Effector memory CD8-positive, alpha-beta T cell (primary cell): ENCODE data around the gene MSI1.

Experiments
- ATAC-seq: fragments of 150-1000 bp; cut with Tn5 transposase; replicated peaks from 2 replicates; pipeline ENCODE4 v1.10.0; 2021; ENCODE audit warnings: mild to moderate bottlenecking, moderate library complexity
- DNase-seq, 3 experiments: peaks; one replicate each; pipeline ENCODE4 v3.0.0; 2021
- H3K27ac Mint-ChIP-seq, 2 donors: one replicate each; pipeline ENCODE4 v1.8.0; 2022; ENCODE audit warnings: mild to moderate bottlenecking in 2 of 2, mixed read lengths in 2 of 2, moderate library complexity in 2 of 2
- H3K27me3 Mint-ChIP-seq, 2 donors: one replicate each; pipeline ENCODE4 v1.8.0; 2022; ENCODE audit warnings: mixed read lengths in 2 of 2
- H3K36me3 Mint-ChIP-seq: one replicate; pipeline ENCODE4 v1.8.0; 2022; ENCODE audit warnings: mild to moderate bottlenecking, moderate library complexity, mixed read lengths; ENCODE audit not compliant: insufficient read depth
- H3K4me1 Mint-ChIP-seq, 2 donors: one replicate each; pipeline ENCODE4 v1.8.0; 2022; ENCODE audit warnings: low read depth in 2 of 2, mixed read lengths in 2 of 2
- H3K4me3 Mint-ChIP-seq, 2 donors: one replicate each; pipeline ENCODE4 v1.8.0; 2022; ENCODE audit warnings: mild to moderate bottlenecking in 2 of 2, mixed read lengths in 2 of 2, moderate library complexity in 2 of 2
- H3K9me3 Mint-ChIP-seq, 2 donors: one replicate each; pipeline ENCODE4 v1.8.0; 2022; ENCODE audit warnings: mixed read lengths in 2 of 2

Gene MSI1

GRCh38 chr12:120359128-120359527, 9.8 kb downstream of the MSI1 start:
- H3K27ac Mint-ChIP-seq = no peak overlapping the region
- peaks cover 71 to 78% of the 10 kb centered on the region in 2 donors for H3K27me3 Mint-ChIP-seq

DNA sequence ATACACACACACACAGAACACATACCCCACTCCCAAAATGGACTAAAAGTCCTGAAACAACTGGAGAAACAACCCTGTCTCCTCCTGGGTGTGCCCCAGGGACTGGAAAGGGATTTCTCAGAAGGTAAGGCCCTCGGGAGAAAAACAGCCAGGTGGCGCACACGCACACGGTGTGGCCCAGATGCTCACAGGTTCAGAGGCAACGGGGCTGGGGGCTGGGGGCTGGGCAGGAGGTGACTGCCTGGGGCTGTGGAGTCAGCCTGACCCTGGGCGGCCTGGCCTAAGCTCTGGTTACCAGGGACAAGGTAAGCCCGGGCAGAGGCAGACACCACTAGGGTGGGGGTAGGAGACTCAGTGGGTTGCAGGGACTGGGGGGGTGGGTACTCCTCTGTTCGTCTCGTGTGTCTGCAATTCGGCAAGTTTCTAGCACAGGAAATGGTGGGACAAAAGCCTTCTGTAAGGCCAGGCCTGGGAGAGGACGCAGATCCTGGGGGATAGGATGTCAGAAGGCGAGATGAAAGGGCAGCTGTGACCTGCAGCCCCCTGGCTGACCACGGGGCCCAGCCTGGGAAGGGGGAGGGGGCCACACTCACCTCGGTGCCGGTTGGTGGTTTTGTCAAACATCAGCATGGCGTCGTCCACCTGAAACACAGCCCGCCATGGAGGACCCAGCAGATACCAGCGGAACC, 10.4 kb downstream of the MSI1 start:
- no peaks in the 10 kb centered on the region for H3K9me3 Mint-ChIP-seq
- H3K36me3 Mint-ChIP-seq = peaks cover 5% of the 10 kb centered on the region
- H3K27ac Mint-ChIP-seq = no peak overlapping the region
- no peak for DNase-seq
- H3K4me3 Mint-ChIP-seq = no peak overlapping the region
- peaks cover 70 to 77% of the 10 kb centered on the region in 2 donors for H3K27me3 Mint-ChIP-seq
- peaks cover 0 to 5% of the 10 kb centered on the region in 2 donors for H3K4me1 Mint-ChIP-seq
- no peak for ATAC-seq

More at GRCh38 chr12:120359128-120359527, 9.8 kb downstream of the MSI1 start:
- Mint-ChIP-seq H3K36me3 (peaks cover 5% of the 10 kb centered on the region), H3K4me1 (peaks cover 0 to 5% of the 10 kb centered on the region in 2 donors), H3K9me3 (no peaks in the 10 kb centered on the region), H3K4me3 (no peak overlapping the region)
- no peak for ATAC-seq
- no peak for DNase-seq

DNA sequence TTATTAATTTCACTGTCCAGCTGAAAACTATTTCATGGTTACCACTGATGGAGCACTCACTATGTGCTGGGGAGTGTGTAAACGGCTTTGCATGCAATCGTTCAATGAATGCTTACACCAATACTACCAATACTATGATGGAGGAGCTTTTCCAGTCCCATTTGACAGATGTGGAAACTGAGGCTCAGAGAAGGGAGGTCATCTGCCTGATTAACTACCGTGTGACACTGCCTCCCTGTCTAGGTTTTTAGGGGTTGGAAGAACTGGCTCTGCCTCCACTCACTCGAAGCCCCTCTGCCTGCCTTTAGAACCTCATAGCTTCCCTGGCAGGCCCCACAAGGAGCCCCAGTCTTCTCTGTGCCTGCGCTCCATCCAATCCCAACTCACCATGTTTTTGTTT, 11.9 kb downstream of the MSI1 start:
- no peak for DNase-seq
- peaks cover 0 to 3% of the 10 kb centered on the region in 2 donors for H3K4me1 Mint-ChIP-seq
- no peak for ATAC-seq
- H3K36me3 Mint-ChIP-seq = peaks cover 5% of the 10 kb centered on the region
- peaks cover 58 to 76% of the 10 kb centered on the region in 2 donors for H3K27me3 Mint-ChIP-seq
- no peak overlapping the region for H3K27ac Mint-ChIP-seq
- H3K9me3 Mint-ChIP-seq = no peaks in the 10 kb centered on the region
- H3K4me3 Mint-ChIP-seq = no peak overlapping the region

DNA sequence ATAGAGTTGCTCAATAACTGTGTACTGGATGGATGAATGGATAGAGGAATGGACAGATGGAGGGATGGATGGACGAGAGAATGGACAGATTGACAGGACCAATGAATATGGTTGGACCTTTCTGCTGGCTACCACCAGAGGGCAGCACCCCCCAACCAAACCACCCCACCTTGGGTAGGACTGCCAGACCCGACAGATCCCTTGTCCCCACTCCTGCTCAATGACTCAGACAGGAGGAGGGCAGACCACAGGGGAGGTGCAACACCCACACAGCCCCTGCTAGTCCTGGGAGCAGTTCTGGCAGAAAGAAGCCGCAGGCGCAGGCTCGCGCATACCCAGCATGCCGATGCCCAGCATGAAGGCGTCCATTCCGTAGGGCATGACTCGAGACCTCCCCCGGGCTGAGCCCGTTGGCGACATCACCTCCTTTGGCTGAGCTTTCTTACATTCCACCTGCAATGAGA, 12.4 kb downstream of the MSI1 start:
- Mint-ChIP-seq H3K27me3 (peaks cover 53 to 76% of the 10 kb centered on the region in 2 donors), H3K9me3 (no peaks in the 10 kb centered on the region), H3K27ac (no peak overlapping the region), H3K36me3 (peaks cover 3% of the 10 kb centered on the region), H3K4me1 (peaks cover 0 to under 1% of the 10 kb centered on the region in 2 donors), H3K4me3 (no peak overlapping the region)
- DNase-seq (peak; percentile 59 to 67 (median 64)), ATAC-seq (peak; percentile 94)

- no peaks in the 10 kb centered on the region for H3K4me1 Mint-ChIP-seq
- no peak overlapping the region for H3K4me3 Mint-ChIP-seq
- ATAC-seq = no peak
- H3K9me3 Mint-ChIP-seq = no peaks in the 10 kb centered on the region
- peaks cover 31 to 69% of the 10 kb centered on the region in 2 donors for H3K27me3 Mint-ChIP-seq
- DNase-seq = no peak
- H3K27ac Mint-ChIP-seq = no peak overlapping the region
- no peaks in the 10 kb centered on the region for H3K36me3 Mint-ChIP-seq
Observed at GRCh38 chr12:120353556-120354317, 15.2 kb downstream of the MSI1 start.

GRCh38 chr12:120353136-120353535, 15.8 kb downstream of the MSI1 start:
- Mint-ChIP-seq H3K27me3 (peaks cover 30 to 65% of the 10 kb centered on the region in 2 donors), H3K36me3 (no peaks in the 10 kb centered on the region), H3K27ac (no peak overlapping the region), H3K9me3 (no peaks in the 10 kb centered on the region), H3K4me3 (no peak overlapping the region), H3K4me1 (no peaks in the 10 kb centered on the region)
- ATAC-seq = no peak
- DNase-seq = no peak

GRCh38 chr12:120352117-120352516, 16.8 kb downstream of the MSI1 start:
- ATAC-seq (no peak), DNase-seq (no peak)
- Mint-ChIP-seq H3K36me3 (no peaks in the 10 kb centered on the region), H3K9me3 (no peaks in the 10 kb centered on the region), H3K4me3 (no peak overlapping the region), H3K27me3 (peaks cover 24 to 65% of the 10 kb centered on the region in 2 donors), H3K27ac (no peak overlapping the region), H3K4me1 (no peaks in the 10 kb centered on the region)

- DNase-seq = no peak
Observed at GRCh38 chr12:120350576-120351350, 18.2 kb downstream of the MSI1 start.

DNA sequence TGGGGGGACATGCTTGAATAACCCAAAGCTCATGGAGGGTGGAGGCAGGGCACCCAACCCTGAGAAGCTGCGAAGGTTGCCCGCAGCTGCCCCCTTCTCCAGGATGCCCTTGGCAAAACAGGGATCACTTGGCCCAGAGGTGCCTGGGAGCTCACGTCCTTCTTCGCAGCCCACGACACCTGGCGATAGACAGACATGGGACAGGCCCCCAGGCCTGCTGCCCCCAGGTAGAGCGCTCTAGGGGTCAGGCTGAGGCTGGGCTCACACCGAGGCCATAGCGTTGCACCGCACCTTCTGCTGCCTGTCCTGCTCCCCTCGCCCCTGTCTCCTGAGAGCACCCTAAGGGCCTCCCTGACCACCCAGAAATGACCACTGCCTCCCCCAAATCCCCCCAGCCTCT, 21.2 kb downstream of the MSI1 start:
- DNase-seq (no peak), ATAC-seq (no peak)
- no peaks in the 10 kb centered on the region for H3K9me3 Mint-ChIP-seq
- H3K4me1 Mint-ChIP-seq = no peaks in the 10 kb centered on the region
- H3K27ac Mint-ChIP-seq = no peak overlapping the region
- H3K36me3 Mint-ChIP-seq = no peaks in the 10 kb centered on the region
- no peak overlapping the region for H3K4me3 Mint-ChIP-seq
- H3K27me3 Mint-ChIP-seq = peaks cover 18 to 62% of the 10 kb centered on the region in 2 donors

More at GRCh38 chr12:120350576-120351350, 18.2 kb downstream of the MSI1 start:
- no peak for ATAC-seq
- Mint-ChIP-seq H3K27ac (no peak overlapping the region), H3K36me3 (no peaks in the 10 kb centered on the region), H3K4me1 (no peaks in the 10 kb centered on the region), H3K27me3 (peaks cover 23 to 71% of the 10 kb centered on the region in 2 donors), H3K9me3 (no peaks in the 10 kb centered on the region), H3K4me3 (no peak overlapping the region)

DNA sequence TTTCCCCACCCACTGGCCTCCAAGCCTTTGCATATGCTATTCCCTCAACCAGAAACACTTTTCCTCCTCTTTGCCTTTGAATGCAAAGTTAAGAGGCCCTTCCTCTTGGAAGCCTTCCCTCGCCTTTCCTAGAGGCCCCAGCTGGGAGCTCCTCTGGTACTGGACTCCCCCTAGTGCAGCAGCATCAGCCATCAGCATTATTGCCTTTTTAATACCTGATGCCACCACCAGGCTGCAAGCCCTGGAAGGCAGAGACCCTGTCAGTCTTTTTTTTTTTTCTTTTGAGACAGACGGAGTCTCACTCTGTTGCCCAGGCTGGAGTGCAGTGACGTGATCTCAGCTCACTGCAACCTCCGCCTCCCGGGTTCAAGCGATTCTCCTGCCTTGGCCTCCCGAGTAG, 22.3 kb downstream of the MSI1 start:
- Mint-ChIP-seq H3K9me3 (no peaks in the 10 kb centered on the region), H3K27me3 (peaks cover 18 to 53% of the 10 kb centered on the region in 2 donors), H3K27ac (no peak overlapping the region), H3K4me1 (no peaks in the 10 kb centered on the region), H3K4me3 (no peak overlapping the region), H3K36me3 (no peaks in the 10 kb centered on the region)
- DNase-seq (no peak), ATAC-seq (no peak)

GRCh38 chr12:120346031-120346430, 22.9 kb downstream of the MSI1 start:
- no peaks in the 10 kb centered on the region for H3K36me3 Mint-ChIP-seq
- no peak for DNase-seq
- H3K27me3 Mint-ChIP-seq = peaks cover 24 to 53% of the 10 kb centered on the region in 2 donors

DNA sequence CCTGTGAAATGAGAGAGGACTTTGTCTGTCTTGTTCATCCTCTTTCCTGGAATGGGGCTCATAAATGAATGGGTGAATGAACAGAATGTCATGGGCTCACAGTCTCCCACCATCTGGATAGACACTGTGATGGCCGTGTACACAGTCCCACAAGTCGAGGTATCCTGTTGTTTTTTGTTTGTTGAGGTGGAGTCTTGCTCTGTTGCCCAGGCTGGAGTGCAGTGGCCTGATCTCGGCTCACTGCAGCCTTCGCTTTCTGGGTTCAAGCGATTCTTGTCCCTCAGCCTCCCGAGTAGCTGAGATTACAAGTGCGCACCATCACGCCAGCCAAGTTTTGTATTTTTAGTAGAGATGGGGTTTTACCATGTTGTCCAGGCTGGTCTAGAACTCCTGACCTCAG, 25.3 kb downstream of the MSI1 start:
- no peaks in the 10 kb centered on the region for H3K36me3 Mint-ChIP-seq
- peaks cover 22 to 40% of the 10 kb centered on the region in 2 donors for H3K27me3 Mint-ChIP-seq
- no peak for DNase-seq
- H3K27ac Mint-ChIP-seq = no peak overlapping the region
- H3K4me1 Mint-ChIP-seq = no peaks in the 10 kb centered on the region
- no peaks in the 10 kb centered on the region for H3K9me3 Mint-ChIP-seq
- H3K4me3 Mint-ChIP-seq = no peak overlapping the region
- no peak for ATAC-seq

More at GRCh38 chr12:120346031-120346430, 22.9 kb downstream of the MSI1 start:
- H3K4me3 Mint-ChIP-seq = no peak overlapping the region
- H3K9me3 Mint-ChIP-seq = no peaks in the 10 kb centered on the region
- no peaks in the 10 kb centered on the region for H3K4me1 Mint-ChIP-seq
- no peak overlapping the region for H3K27ac Mint-ChIP-seq
- ATAC-seq = no peak

DNA sequence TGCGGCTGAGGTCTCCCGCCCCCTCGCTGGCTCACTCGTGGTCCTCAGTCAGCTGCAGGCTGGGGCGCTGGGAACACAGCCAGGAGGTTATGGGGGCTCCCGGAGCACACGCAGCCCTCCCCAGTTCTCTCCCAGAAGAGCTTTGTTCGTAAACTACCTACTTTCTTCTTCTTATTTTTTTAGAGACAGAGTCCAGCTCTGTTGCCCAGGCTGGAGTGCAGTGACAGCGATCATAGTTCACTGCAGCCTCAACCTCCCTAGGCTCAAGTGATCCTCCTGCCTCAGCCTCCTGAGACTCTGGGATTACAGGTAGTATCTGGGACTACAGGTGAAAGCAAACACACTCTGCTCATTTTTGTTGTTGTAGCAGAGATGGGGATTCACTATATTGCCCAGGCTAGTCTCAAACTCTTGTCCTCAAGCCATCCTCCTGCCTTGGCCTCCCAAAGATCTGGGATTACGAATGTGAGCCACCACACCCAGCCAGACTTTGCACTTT, 25.9 kb downstream of the MSI1 start:
- H3K4me1 Mint-ChIP-seq = no peaks in the 10 kb centered on the region
- H3K27me3 Mint-ChIP-seq = peaks cover 19 to 37% of the 10 kb centered on the region in 2 donors
- no peaks in the 10 kb centered on the region for H3K36me3 Mint-ChIP-seq
- DNase-seq (no peak), ATAC-seq (no peak)
- H3K4me3 Mint-ChIP-seq = no peak overlapping the region
- peaks cover under 1% of the 10 kb centered on the region in 2 donors for H3K9me3 Mint-ChIP-seq
- H3K27ac Mint-ChIP-seq = no peak overlapping the region
